HG02852 (cell line): Measurements from ENCODE around the gene APOD.

ENCODE experiments used
- ATAC-seq: cut with Tn5 transposase; IDR thresholded peaks from one replicate; pipeline ENCODE4 v1.9.1; 2021; ENCODE audit warnings: mild to moderate bottlenecking, moderate library complexity; ENCODE audit not compliant: unreplicated experiment

APOD gene

GRCh38 chr3:195587824-195588223, 4.1 kb upstream of the APOD start:
- no peak for ATAC-seq

GRCh38 chr3:195587406-195587805, 3.7 kb upstream of the APOD start:
- no peak for ATAC-seq

- ATAC-seq, result no peak
These were observed 767 bp upstream of the APOD start for GRCh38 chr3:195584543-195584870.

GRCh38 chr3:195582947-195583346, 793 bp downstream of the APOD start:
- no peak for ATAC-seq

GRCh38 chr3:195580744-195581443, 2.8 kb downstream of the APOD start:
- ATAC-seq, result no peak

GRCh38 chr3:195579281-195579680, 4.5 kb downstream of the APOD start:
- ATAC-seq, result no peak

GRCh38 chr3:195578565-195578964, 5.2 kb downstream of the APOD start:
- ATAC-seq, result no peak

GRCh38 chr3:195577645-195578177, 6.0 kb downstream of the APOD start:
- ATAC-seq, result no peak

- ATAC-seq, result no peak
These were observed 9.0 kb downstream of the APOD start for GRCh38 chr3:195574497-195575304.

- no peak for ATAC-seq
These were observed 9.9 kb downstream of the APOD start for GRCh38 chr3:195573611-195574496.

GRCh38 chr3:195571361-195571760, 12.4 kb downstream of the APOD start:
- ATAC-seq, result no peak

- no peak for ATAC-seq
These were observed 12.8 kb downstream of the APOD start for GRCh38 chr3:195570912-195571311.

- no peak for ATAC-seq
These were observed 13.4 kb downstream of the APOD start for GRCh38 chr3:195570344-195570743.

- no peak for ATAC-seq
These were observed 15.1 kb downstream of the APOD start for GRCh38 chr3:195568630-195569029.

GRCh38 chr3:195566797-195567196, 16.9 kb downstream of the APOD start:
- no peak for ATAC-seq

GRCh38 chr3:195565716-195566115, 18.0 kb downstream of the APOD start:
- ATAC-seq, result no peak

GRCh38 chr3:195563317-195563716, 20.4 kb downstream of the APOD start:
- ATAC-seq, result no peak

GRCh38 chr3:195559723-195560409, 23.9 kb downstream of the APOD start:
- no peak for ATAC-seq

- ATAC-seq, result no peak
These were observed 25.1 kb downstream of the APOD start for GRCh38 chr3:195558602-195559001.

GRCh38 chr3:195557322-195557721, 26.4 kb downstream of the APOD start:
- no peak for ATAC-seq

GRCh38 chr3:195556390-195556789, 27.4 kb downstream of the APOD start:
- ATAC-seq, result no peak
